KMS-11 (cell line): ENCODE results near the gene MSI2.

Source experiments
- H2AFZ ChIP-seq: fragments of 200-600 bp; sonication (generic); 2 replicates; pipeline ENCODE4 v1.6.1; 2016; ENCODE audit warnings: antibody characterized with exemption, mixed run types, low read depth
- H3K27ac ChIP-seq: fragments of 200-600 bp; sonication (generic); 2 replicates; pipeline ENCODE4 v1.6.1; 2016; ENCODE audit warnings: mild to moderate bottlenecking, mixed run types
- H3K27me3 ChIP-seq: fragments of 200-600 bp; sonication (generic); 2 replicates; pipeline ENCODE4 v1.6.1; 2017; ENCODE audit warnings: mild to moderate bottlenecking, low read depth, mixed run types, moderate library complexity; ENCODE audit not compliant: insufficient read depth
- H3K36me3 ChIP-seq: fragments of 200-600 bp; sonication (generic); 2 replicates; pipeline ENCODE4 v1.6.1; 2017; ENCODE audit warnings: mild to moderate bottlenecking, mixed run types; ENCODE audit not compliant: insufficient read depth
- H3K4me1 ChIP-seq: fragments of 200-600 bp; sonication (generic); 2 replicates; pipeline ENCODE4 v1.6.1; 2016; ENCODE audit warnings: mild to moderate bottlenecking, low read depth, mixed run types; ENCODE audit not compliant: poor library complexity, severe bottlenecking
- H3K4me2 ChIP-seq: fragments of 200-600 bp; sonication (generic); 2 replicates; pipeline ENCODE4 v1.7.0; 2016; ENCODE audit warnings: mild to moderate bottlenecking, mixed run types
- H3K4me3 ChIP-seq: fragments of 200-600 bp; sonication (generic); IDR thresholded peaks from 2 replicates; pipeline ENCODE4 v1.6.1; 2017; ENCODE audit warnings: low read depth, low read length, mixed read lengths; ENCODE audit not compliant: insufficient read depth
- H3K79me2 ChIP-seq: fragments of 200-600 bp; sonication (generic); 2 replicates; pipeline ENCODE4 v1.6.1; 2016; ENCODE audit warnings: low read depth, mixed run types; ENCODE audit not compliant: insufficient read depth
- H3K9ac ChIP-seq: fragments of 200-600 bp; sonication (generic); 2 replicates; pipeline ENCODE4 v1.6.1; 2016; ENCODE audit warnings: mild to moderate bottlenecking, mixed run types
- H4K20me1 ChIP-seq: fragments of 200-600 bp; sonication (generic); 2 replicates; pipeline ENCODE4 v1.6.1; 2016; ENCODE audit warnings: mild to moderate bottlenecking, mixed run types; ENCODE audit not compliant: insufficient read depth
- TF ChIP-seq, protein P1 (sequence below): fragments of 200-600 bp; sonication (generic); conservative IDR thresholded peaks from 2 replicates; pipeline ENCODE4 v1.6.1; 2017; ENCODE audit warnings: low read depth, mild to moderate bottlenecking, antibody characterized with exemption, low read length, moderate library complexity, mixed read lengths

Gene MSI2

DNA sequence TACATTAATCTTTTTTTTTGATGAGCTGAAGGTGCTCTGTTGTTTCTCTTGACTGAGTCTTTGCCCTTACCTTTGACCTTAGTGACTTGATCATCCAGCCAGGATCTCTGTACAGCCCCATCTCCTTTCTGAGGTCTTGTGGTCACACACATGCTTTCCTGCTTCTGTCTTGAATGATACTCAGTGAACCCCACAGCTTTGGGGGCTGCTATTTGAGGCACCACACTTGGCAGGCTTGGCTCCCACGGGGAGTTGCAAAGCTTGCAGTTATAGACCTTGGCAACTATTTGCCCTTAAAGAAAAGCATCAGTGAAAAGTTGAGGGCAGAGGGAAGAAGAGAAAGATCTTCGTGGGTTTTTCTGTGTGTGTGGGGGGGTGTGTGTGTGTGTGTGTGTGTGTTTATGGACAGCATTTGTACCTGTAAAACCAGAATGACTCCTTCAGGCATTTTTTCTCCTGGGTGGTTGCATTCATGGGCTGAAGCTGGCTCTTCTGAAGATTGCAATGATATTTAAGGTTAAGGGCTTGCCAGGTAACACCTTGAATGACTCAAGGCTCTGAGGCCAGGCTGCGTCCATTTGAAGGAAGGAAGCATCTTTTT, 101.6 kb downstream of the MSI2 start:
- Histone ChIP-seq H3K9ac (peak overlapping the region; percentile 77; the same call in 1 of the 2 replicates), H2AFZ (no peak overlapping the region), H4K20me1 (no peaks in the 10 kb centered on the region), H3K36me3 (no peaks in the 10 kb centered on the region), H3K79me2 (peaks cover 72% of the 10 kb centered on the region), H3K4me2 (peak overlapping the region; percentile 99), H3K27ac (peak overlapping the region; percentile 98), H3K4me1 (peaks cover 100% of the 10 kb centered on the region), H3K27me3 (no peaks in the 10 kb centered on the region), H3K4me3 (no peak overlapping the region)
- TF ChIP-seq, protein P1, sequence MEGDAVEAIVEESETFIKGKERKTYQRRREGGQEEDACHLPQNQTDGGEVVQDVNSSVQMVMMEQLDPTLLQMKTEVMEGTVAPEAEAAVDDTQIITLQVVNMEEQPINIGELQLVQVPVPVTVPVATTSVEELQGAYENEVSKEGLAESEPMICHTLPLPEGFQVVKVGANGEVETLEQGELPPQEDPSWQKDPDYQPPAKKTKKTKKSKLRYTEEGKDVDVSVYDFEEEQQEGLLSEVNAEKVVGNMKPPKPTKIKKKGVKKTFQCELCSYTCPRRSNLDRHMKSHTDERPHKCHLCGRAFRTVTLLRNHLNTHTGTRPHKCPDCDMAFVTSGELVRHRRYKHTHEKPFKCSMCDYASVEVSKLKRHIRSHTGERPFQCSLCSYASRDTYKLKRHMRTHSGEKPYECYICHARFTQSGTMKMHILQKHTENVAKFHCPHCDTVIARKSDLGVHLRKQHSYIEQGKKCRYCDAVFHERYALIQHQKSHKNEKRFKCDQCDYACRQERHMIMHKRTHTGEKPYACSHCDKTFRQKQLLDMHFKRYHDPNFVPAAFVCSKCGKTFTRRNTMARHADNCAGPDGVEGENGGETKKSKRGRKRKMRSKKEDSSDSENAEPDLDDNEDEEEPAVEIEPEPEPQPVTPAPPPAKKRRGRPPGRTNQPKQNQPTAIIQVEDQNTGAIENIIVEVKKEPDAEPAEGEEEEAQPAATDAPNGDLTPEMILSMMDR, result no peak

DNA sequence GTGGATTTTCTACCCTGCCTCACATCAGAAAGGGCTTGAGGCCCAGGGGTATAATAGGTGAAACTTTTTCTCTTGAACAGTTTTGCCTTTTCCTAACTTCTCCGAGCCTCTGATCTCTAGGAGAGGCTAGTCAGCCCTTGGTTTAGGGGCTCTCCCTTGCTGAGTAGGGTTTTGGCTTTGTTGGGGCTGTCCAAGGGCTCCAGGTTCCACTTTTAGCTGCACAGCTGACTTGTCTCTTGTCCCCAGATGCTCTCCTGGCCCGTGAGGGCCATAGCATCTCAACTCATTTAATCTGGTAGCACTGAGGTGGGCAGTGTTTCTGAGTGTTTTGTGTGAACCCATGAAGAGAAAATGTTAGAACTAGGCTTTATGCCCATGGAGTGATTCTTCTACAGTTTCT, 103.9 kb downstream of the MSI2 start:
- Histone ChIP-seq H3K4me2 (peak overlapping the region; percentile 99), H3K27ac (peak overlapping the region; percentile 98; the same call in 1 of the 2 replicates), H3K27me3 (no peaks in the 10 kb centered on the region), H3K4me1 (peaks cover 99% of the 10 kb centered on the region), H3K79me2 (peaks cover 76% of the 10 kb centered on the region), H3K4me3 (no peak overlapping the region), H4K20me1 (no peaks in the 10 kb centered on the region), H2AFZ (no peak overlapping the region), H3K36me3 (no peaks in the 10 kb centered on the region), H3K9ac (no peak overlapping the region)
- TF ChIP-seq, protein P1, result no peak

DNA sequence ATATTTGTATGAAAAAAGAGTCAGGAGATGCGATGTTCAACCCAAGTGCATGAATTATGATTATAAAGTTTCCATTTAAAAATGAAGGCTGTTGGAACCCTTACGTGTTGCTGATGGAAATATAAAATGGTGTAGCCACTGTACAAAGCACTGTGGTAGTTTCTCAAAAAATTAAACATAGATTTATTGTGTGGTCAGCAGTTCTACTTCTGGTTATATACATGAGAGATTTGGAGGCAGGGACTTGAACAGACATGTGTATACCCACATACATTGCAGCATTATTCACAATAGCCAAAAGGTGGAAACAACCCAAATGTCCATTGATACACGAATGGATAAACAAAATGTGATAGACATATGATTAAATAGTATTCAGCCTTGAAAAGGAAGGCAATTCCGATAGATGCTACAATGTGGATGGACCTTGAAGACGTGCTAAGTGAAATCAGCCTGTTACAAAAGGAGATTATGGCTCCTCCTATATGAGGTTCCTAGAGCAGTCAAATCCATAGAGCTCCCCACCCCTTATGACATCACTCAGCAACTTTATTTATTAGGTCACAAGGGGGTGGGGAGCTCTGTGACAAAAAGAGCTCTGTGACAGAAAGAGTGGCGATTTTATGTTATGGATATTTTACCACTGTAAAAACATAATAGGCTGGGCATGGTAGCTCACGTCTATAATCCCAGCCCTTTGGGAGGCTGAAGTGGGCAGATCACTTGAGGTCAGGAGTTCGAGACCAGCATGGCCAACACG, 106.7 kb downstream of the MSI2 start:
- TF ChIP-seq, protein P1, result no peak
- Histone ChIP-seq H3K4me2 (no peak overlapping the region), H3K4me3 (no peak overlapping the region), H3K36me3 (no peaks in the 10 kb centered on the region), H3K9ac (no peak overlapping the region), H3K79me2 (peaks cover 96% of the 10 kb centered on the region), H3K27ac (no peak overlapping the region), H3K4me1 (peaks cover 99% of the 10 kb centered on the region), H3K27me3 (no peaks in the 10 kb centered on the region), H2AFZ (no peak overlapping the region), H4K20me1 (no peaks in the 10 kb centered on the region)

DNA sequence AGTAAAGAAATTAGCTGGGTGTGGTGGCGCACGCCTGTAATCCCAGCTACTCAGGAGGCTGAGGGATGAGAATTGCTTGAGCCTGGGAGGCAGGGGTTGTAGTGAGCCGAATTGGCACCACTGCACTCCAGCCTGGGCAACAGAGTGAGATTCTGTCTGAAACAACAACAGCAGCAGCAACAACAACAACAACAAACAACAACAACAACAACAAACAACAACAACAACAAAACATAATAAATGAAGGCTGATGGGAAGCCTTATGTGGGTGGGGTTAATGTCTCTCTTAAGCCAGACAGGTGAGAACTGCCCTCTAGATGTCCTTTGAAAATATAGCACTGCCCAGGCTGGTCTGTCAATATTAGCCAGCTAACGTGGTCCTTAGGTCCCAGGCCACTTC, 107.3 kb downstream of the MSI2 start:
- peaks cover 97% of the 10 kb centered on the region for H3K79me2 ChIP-seq

More for the DNA sequence above, 107.3 kb downstream of the MSI2 start:
- no peaks in the 10 kb centered on the region for H3K27me3 ChIP-seq
- H3K4me1 ChIP-seq, result peaks cover 99% of the 10 kb centered on the region
- H4K20me1 ChIP-seq, result no peaks in the 10 kb centered on the region
- H3K4me3 ChIP-seq, result no peak overlapping the region
- no peaks in the 10 kb centered on the region for H3K36me3 ChIP-seq
- no peak overlapping the region for H3K4me2 ChIP-seq
- no peak overlapping the region for H3K27ac ChIP-seq
- no peak overlapping the region for H3K9ac ChIP-seq
- H2AFZ ChIP-seq, result no peak overlapping the region
- TF ChIP-seq, protein P1, result no peak
